GM18858 (cell line): Measurements from ENCODE around the gene TUT1.
"Not testable (repeated sequence)": the region's sequence is repeated elsewhere in the genome, so short reads cannot be mapped to it uniquely, and the experiment has no call there.

ENCODE experiments used
- ATAC-seq: cut with Tn5 transposase; IDR thresholded peaks from one replicate; pipeline ENCODE4 v1.9.1; 2021; ENCODE audit not compliant: unreplicated experiment

TUT1 gene

DNA sequence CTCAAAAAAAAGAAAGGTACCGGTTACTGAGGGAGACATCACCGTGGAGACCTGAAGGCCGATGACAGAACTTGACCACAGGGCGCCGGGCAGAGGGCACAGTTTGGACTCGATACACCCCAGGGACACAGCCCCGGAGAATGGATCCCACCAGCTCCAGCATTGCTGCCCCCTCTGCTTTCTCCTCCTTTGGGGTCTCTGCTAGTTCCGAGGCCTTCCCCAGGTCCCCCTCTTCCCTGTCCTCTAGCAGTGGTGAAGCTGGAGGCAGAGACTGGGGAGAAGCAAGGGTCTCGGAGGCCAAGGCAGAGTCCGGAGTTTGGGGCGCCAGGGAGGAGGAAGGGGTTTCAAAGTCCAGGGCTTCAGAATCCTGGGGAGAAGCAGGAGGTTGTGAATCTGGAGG is 12.8 kb downstream of the TUT1 start:
- no peak for ATAC-seq

DNA sequence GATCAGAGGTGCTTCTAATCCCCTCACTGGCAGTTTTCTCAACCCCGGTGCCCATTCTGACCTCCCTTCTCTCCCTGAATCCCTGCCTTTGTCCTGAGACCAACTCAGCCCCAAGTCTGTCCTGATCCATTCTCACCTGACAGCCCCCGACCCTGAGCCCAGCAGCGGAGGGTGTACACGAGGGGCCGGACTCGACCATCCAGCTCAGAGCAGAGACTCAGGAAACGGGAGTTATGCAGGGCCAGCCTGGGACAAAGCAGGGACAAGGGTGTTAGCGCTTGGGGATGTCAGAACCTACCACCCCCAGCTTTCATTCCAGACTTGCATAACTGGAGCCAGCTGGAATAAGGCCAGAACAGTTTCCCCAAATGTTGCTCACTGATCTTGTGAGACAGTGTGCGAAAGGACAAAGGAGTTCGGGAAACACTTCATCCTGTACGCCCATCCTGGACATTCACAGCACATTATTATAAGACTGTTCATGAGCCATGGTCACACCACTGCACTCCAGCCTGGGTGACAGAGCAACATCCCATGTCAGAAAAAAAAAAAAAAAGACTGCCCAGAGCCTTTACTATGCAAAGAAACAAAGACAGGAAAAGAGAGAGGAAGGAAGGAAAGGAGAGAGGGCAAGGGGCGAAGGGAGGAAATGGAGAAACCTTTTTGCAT is 14.1 kb downstream of the TUT1 start:
- no peak for ATAC-seq

DNA sequence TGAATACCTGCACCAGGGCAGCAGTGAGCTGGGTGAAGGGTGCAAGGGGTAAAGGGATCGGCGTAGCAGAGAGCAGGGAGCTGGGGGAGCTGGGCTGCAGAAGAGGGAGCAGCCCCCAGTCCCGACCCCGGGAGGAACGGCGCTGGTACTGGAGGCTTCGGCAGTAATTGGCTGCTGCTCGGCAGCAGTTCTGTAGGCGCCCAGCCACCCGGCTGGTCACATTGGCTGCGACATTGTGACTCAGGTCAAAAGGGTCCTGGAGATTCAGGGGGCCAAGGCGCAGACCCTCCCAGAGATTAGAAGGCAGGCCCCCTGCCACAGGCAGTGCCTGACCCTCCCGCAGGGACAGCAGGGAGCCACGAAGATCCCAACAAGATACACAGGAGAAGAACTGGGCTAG is 15.5 kb downstream of the TUT1 start:
- ATAC-seq = no peak

DNA sequence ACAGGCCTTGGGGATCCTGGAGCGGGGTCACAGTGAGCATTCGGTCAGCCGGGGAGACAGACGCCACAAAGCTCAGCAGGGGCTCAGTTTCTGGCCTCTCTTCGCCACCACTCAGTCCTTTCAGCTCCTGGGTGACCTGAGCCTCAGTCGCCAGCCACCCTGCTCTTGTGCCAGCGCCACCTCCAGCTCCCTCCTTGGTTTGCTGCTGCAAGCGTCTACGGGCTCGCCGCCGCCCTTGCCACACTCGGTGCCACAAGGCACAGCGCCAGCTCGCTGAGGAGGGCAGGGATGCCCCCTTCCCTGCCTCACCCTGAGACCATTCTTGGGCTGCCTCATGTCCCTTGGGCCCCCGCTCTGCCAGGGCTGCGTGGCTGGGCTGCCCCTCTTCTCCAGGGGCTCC is 16.2 kb downstream of the TUT1 start:
- no peak for ATAC-seq

DNA sequence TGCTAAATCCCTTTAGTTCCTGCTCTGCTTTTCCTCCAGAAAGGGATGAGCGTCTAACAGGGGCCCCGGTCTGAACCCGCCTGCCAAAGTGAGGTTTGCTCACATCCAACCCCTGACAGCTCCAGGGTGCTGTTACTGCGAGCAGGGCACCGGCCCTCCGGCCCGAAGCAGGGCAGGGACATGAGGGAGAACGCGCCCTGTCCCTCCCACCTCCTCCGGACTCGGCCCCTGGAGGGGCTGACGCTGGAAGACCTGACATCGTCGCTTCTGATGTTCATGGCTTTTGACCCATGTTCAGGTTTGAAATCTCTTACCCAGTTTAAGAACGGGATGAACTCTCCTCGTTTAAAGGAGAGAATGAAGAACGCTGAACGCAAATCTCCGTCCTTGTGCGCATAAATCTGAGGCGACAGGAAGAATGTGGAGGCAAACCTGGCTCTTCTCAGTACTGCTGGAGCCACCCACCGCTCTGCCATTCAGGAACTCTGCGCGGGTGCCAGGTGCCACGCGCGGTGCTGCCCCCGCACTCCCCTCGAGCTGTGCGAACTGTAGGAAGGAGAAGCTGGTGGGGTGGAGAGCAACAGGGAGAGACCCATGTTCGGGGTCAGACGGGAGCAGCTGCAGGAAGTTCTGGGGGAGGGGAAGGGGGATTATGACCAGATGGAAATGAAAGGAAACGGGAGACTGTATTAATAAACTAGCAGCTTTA is 16.8 kb downstream of the TUT1 start:
- ATAC-seq = no peak

DNA sequence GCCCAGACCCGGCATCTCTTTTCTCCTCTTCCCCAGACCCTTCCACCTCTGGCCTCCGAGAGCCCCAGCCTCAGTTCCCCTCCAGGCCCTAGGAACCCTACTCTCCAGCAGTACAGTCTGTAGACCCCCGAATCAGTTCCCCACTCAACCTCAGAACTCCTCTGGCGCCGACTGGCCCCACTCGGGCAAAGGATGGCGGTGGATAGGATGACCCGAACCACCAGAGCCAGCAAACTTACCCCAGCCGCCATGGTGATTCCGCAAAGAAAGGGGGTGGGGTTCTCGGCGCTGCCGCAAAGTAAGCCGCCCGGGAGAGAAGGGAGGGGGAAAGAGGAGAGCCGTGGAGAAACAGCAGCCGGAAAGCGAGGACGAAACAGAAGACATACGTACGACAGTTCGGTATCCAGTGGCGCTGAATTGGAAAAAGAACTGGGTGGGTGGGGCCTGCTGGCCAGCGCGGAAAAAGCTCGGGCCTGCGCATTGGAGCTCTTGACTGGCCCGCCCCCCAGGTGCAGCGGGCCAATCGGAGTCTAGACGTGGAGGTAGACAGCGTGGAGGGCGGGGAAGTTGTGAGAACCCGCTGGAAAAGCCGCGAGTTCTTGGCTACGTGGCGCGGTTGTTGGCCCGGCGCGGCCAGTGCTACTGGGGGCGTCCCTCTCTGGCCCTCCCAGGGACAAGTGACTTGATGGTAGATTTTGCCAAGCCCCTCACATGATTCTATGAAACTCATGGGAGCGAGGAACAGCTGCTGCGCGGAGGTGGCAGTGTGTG is 17.5 kb downstream of the TUT1 start, which contains the start of gene EEF1G:
TSS of gene EEF1G (minus strand) at position 300 of the 771 bp plus-strand sequence. CDS start at position 251, 49 bp downstream.
- peak; percentile 71 for ATAC-seq

DNA sequence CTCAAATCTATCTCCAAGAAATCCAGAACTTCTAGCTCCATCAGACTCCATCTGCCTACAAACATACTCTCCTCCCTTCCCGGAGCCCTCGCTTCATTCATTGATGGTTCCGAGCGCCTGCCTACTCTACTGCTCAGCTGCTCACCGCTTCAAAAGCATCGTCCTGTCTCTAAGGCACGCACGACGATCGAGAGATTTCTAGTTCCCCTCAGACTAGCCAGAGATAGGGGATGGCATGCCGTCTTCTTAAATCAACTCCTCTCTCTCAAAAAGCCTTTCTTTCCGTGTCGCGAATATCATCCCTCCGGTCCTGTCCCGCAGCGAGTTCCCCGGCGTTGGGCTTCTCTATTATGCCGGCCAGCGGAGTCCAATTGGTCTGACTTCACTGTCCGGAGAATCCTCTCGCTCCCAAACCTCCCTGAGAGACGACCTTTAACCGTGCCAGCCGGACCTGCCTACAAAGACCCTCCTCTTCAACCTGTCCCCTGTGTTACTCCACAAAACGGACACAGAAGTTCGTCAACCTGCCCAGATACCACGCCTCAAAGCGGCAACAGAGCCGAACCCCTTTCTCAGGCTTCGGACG is 18.2 kb downstream of the TUT1 start:
- no peak for ATAC-seq

DNA sequence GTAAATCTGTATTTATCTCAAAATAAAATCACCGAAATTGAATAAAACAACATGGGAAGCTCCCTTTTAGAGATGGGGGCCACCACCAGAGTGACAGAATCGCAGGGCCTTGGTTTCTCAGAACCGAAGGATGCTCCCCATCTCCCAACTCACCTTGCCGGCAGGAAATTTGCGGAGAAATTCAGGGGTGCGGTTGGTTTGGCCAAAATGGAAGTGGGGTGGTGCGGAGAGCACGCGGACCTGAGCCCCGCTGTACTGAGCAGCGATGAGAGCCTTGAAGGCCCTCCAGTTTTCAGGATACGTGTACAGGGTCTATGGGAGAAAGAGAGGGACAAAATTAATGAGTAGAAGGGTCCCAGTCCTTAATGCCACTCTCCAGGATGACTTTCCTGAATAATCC is 18.9 kb downstream of the TUT1 start:
- no peak for ATAC-seq

DNA sequence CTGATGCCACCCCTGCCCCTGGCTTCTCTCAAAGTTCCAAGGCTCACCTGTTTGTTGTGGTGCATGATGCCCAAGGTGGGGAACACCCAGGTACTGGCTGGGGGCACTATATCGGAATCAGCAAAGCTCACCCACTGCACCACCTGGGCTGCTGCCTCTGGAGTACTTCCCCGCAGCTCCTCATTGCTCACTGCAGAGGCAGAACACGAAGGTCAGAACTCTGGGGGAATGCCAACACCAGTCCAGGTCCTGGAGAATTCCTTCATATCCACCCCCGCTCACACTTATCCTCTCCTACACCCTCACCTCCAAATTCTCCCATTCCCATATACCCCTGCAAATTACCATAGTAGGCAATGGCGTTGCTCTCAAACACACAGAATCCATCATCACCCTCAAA is 19.8 kb downstream of the TUT1 start:
- ATAC-seq = not testable (repeated sequence)

DNA sequence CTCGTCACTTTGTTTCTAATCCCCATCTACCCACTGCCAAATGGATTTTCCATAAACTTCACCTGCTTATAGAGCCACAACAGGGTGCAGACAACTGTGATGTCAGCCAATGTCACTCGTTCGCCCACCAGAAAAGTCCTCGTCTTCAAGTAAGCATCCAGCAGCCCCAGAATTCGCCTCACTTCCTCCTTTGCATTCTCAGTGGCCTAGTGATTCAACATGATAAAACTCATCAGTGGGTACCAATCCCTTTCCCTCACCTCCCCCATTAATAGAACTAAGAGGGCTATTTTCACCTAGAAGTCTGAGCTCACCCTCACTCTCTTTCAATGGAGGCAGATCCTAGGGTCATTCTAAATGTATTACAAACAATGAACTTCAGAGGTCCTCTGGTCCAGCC is 20.4 kb downstream of the TUT1 start:
- ATAC-seq = not testable (repeated sequence)

DNA sequence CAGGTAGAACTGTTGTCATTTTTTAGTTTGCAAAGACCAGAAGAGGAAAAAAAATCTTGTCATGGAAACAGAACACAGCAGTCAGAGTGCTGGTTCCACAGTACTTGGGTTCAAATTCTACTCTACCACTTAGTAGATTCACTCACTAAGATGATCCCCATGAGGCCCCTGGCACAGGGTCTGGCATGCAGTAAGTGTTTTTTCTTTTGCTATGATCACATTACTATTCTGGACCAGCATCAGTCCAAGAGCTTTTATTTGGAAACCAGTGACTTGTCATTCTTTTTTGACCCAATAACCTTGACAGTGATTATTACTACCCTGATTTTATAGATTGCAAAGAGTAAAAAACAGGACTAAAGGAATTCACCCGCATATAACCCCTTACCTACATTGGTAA is 21.7 kb downstream of the TUT1 start:
- ATAC-seq = no peak

DNA sequence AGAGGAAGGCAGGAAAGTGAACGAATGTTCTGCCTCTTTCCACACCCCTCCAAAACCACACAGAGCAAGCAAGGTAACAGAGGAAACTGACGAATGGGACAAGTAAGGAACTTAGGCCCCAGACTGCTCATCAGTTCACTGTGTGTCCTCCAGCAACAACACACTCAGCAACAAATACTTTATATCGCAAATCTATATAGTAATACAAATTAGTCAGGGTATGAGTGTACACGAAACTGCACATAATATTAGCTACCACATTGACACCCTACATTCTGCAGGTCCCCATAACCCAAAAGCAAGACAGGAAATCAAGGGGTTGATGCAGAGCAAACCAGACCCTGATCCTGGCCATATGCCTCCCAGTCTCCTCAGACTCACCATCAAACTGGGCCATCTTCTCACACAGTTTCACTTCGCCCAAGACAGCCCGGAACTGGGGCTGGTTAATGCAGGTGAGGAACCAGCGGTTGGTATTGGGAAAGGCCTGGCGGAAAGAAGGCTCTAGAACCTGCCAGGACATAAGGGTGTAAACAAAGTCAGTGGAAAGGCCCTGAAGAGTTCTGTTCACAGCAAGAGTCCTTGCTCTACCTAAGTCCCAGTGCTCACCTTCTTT is 24.2 kb downstream of the TUT1 start:
- no peak for ATAC-seq

DNA sequence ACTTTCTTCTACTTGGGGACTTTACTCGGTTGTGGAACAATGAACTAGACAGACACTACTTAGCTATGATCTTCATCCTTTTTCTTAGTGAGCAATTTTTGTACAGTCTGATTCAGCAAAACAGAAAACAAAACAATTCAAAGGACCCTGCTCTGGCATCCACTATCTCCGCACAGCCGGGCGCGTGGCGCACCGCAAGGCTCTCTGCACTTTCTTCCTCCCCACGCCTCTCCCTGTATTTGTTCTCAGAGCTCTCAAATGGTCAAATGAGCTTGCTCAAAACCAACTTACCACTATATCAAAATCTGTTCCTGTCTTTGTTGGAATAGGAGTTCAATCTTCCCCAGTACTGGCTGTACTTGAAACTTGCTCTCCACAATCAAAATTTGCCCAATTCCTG is 25.1 kb downstream of the TUT1 start:
- ATAC-seq = no peak

DNA sequence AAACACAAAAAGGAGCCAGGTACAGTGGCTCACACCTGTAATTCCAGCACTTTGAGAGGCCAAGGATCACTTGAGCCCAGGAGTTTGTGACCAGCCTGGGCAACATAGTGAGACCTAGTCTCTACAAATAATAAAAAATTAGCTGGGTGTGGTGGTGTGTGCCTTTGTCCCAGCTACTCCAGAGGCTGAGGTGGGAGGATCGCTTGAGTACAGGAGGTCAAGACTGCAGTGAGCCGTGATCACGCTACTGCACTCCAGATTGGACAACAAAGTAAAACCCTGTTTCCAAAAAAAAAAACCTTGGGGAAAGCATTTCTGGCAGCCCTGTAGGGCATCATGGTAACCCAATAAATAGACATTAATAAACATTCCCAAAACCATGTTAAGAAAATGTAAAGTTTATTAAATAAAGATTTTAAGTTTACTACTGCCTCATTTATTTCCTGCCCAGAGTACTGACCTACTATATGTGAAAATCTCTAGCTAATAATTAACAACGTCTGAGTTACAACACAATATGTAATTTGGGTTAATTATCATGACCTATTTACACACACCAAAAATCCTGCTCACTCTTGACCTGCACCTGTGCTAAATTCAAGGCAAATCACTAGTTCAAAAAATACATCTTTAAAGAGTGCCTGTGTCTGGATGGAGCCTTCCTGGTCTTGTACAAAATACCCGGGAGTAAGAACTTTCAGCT is 26.1 kb downstream of the TUT1 start:
- no peak for ATAC-seq

DNA sequence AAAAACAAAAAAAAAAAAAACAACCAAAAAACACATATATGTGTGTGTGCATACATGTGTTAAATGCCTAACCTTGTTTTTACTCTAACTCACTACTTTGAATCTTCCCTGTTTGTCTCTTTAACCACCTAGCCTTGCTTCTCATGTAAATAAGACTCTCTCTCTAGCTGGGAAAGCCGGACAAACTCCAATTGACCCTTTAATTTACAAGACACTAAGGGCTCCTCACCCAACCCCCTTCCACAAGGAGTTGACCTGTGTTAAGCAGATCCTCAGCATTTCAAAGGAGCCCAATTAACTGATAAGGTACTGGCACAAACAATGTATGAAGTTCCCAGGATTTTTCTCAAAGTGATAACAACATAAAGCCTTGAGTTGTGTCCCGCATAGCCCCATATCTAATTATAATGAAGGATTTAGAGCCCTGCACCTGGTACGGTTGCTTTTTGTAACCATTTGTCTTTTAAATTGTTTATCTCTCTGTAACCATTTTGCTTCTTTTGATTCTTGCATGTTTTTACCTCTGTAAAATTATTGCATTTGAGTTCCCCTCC is 29.6 kb downstream of the TUT1 start:
- not testable (repeated sequence) for ATAC-seq

DNA sequence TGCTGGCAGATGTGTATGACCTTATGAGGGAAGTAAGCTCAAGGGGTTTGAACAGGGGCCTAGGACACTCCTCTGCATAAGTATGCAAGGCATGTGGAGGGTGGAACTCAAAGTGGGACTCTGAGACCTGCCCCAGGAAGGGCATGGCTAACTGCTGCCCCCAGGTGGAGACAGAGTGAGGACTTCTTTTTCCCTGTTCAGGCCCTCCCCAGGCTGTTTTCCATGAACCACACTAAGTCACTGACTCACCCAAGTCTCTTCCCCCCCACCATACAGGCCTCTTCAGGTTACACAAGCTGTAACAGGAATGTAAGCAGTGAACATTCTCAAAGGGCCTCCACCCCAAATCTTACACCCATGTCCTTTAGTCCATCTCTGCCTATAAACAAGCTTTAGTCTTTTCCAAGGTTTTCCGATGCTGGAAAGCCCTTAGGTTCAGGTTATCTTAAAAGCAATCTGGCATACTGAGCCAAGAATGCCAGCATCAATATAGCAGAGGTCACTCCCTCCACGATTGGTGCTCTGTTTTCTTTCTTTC is 30.7 kb downstream of the TUT1 start:
- ATAC-seq = no peak

DNA sequence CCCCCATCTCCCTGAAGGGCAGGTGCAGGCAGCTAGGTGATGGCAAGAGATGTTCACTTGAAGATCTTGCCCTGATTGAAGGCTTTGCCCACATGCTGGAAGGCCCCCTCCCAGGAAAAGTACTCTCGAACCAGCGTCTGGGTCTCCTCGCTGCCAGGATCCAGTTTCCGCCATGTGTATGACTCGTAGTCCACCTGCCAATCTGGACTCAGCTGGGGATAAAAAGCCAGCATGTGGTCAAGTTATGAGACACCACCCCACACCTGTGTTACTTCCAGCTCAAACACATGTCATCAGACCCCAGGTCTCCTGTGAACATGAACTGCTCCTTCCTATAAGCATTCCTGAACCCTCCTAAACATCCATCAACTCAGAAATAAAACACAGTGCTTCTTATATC is 31.7 kb downstream of the TUT1 start:
- not testable (repeated sequence) for ATAC-seq

DNA sequence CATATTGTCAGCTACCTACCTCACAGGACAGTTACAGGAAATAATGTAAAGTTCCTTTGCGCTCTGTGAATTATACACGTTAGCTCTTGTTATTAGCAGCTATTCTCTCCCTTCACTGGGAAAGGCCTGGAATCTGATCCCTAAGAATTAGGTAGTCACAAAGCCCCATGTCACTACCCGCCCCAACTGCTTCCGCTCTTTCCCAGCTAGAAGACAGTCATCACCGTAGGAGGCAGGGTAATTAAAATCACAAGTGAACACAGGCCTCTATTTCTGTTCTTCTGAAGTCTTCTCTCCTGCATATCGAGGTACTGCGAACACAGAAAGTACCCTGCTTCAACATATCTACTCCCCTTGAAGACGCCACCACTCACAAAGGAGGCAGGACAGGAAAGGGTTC is 32.1 kb downstream of the TUT1 start:
- no peak for ATAC-seq

DNA sequence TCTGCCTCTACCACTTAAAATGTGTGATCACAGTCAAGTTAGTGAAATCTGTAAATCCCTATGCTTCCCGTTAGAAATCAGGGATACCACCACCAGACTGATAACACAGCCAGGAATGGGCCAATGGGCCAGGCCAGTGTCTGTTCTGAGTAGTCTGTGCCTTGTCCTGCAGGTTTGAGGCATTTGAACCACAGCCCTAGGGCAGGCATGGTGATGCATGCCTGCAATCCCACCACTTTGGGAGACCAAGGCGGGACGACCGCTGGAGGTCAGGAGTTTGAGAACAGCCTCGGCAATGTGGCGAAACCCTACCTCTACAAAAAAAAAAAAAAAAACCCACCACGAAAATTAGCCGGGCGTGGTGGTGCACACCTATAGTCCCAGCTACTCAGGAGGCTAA is 32.7 kb downstream of the TUT1 start:
- no peak for ATAC-seq
